ENCODE measurements around the gene TRPM4. TPM values are rescaled to one million over a fixed set of nuclear protein-coding genes. Genes with fewer than 3 reads are reported as not detected.
A peak's percentile ranks its signal among the peaks of the same experiment; 100 is the strongest.

TRPM4 gene
- total and polyA plus RNA-seq, 2 experiments from 2014 or later = 16.5 to 25.7 TPM

GRCh38 chr19:49117677-49118564, 39.7 kb upstream of the TRPM4 start:
- no peaks in the 10 kb centered on the region for H3K9me2 ChIP-seq (ENCODE audit: insufficient read depth)
- no peaks in the 10 kb centered on the region for H3K9me3 Mint-ChIP-seq
- H3K36me3 ChIP-seq (ENCODE audit: insufficient read depth) = no peaks in the 10 kb centered on the region
- ATAC-seq = no peak
- peak overlapping the region; percentile 84 for H3K4me3 ChIP-seq
- no peak for DNase-seq (ENCODE audit: low spot score)
- H3K4me1 Mint-ChIP-seq = peaks cover 14% of the 10 kb centered on the region
- H3K4me3 Mint-ChIP-seq = peak overlapping the region; percentile 73
- H3F3A ChIP-seq (replicated peaks; ENCODE audit: low read depth) = peaks cover 5% of the 10 kb centered on the region
- H3K27ac ChIP-seq (ENCODE audit: low read depth) = no peak overlapping the region
- H2AFZ ChIP-seq = no peak overlapping the region
- peaks cover 8% of the 10 kb centered on the region for H3K4me1 ChIP-seq (ENCODE audit: insufficient read depth)
- H3K4me2 ChIP-seq = peak overlapping the region; percentile 87
- H3K27me3 ChIP-seq (ENCODE audit: insufficient read depth) = peaks cover 37% of the 10 kb centered on the region
- no peaks in the 10 kb centered on the region; the same call in 1 of the 2 replicates for H4K20me1 ChIP-seq (replicated peaks; ENCODE audit: insufficient read depth)
- no peaks in the 10 kb centered on the region; the same call in 2 of the 3 replicates for H3K36me3 Mint-ChIP-seq (ENCODE audit: low read depth)
- TF ChIP-seq CREB1 (CRISPR knock-in tag; IDR thresholded peaks at IDR 0.05; ENCODE audit: low read depth) (no peak), REST (IDR thresholded peaks at IDR 0.05; ENCODE audit: unreplicated experiment) (no peak), ZNF331 (CRISPR knock-in tag; IDR thresholded peaks at IDR 0.05; ENCODE audit: low read depth) (no peak), EZH2phosphoT487 (IDR thresholded peaks at IDR 0.05; ENCODE audit: unreplicated experiment) (no peak), EZH2 (IDR thresholded peaks at IDR 0.05; ENCODE audit: low read depth, unreplicated experiment) (no peak), CTCF (conservative IDR thresholded peaks at IDR 0.05; ENCODE audit: low read depth in 2 of 2) (no peak), JUNB (IDR thresholded peaks at IDR 0.05; ENCODE audit: unreplicated experiment) (no peak), ZNF462 (CRISPR knock-in tag; IDR thresholded peaks at IDR 0.05) (no peak), POLR2AphosphoS5 (IDR thresholded peaks at IDR 0.05; ENCODE audit: low read depth) (no peak), NANOG (IDR thresholded peaks at IDR 0.05; ENCODE audit: borderline replicate concordance) (no peak), ZNF114 (CRISPR knock-in tag; IDR thresholded peaks at IDR 0.05) (no peak), ETS1 (IDR thresholded peaks at IDR 0.05) (no peak), STAT1 (IDR thresholded peaks at IDR 0.05; ENCODE audit: unreplicated experiment) (no peak)
- H3K27ac Mint-ChIP-seq = peak overlapping the region; percentile 38; the same call in 1 of the 2 replicates
- no peaks in the 10 kb centered on the region for H3K79me2 ChIP-seq (replicated peaks; ENCODE audit: insufficient read depth)
- H3K27me3 Mint-ChIP-seq (ENCODE audit: insufficient read depth, low read depth, poor library complexity) = peaks cover 48% of the 10 kb centered on the region
